Activated CD4-positive, alpha-beta T cell treated with anti-CD3 and anti-CD28 coated beads, Interleukin-2, amount 10 ng/mL, durations not matched to agents 24 days and 14 days (primary cell): ENCODE results near the gene PPHLN1. TPM values are rescaled to one million over a fixed set of nuclear protein-coding genes. Genes with fewer than 3 reads are reported as not detected.

ENCODE experiments used
- DNase-seq: peaks from one replicate; pipeline ENCODE4 v3.0.0; 2022
- H3K27ac Mint-ChIP-seq: one replicate; pipeline ENCODE4 v1.8.0; 2022; ENCODE audit warnings: mild to moderate bottlenecking, mixed read lengths
- H3K27me3 Mint-ChIP-seq: one replicate; pipeline ENCODE4 v1.8.0; 2022; ENCODE audit warnings: mixed read lengths
- H3K36me3 Mint-ChIP-seq: one replicate; pipeline ENCODE4 v1.8.0; 2022; ENCODE audit warnings: low read depth, mild to moderate bottlenecking, mixed read lengths
- H3K4me1 Mint-ChIP-seq: one replicate; pipeline ENCODE4 v1.8.0; 2021; ENCODE audit warnings: mixed read lengths
- H3K4me3 Mint-ChIP-seq: one replicate; pipeline ENCODE4 v1.8.0; 2022; ENCODE audit warnings: mild to moderate bottlenecking, moderate library complexity, mixed read lengths
- H3K9me3 Mint-ChIP-seq: one replicate; pipeline ENCODE4 v1.8.0; 2021; ENCODE audit warnings: mixed read lengths
- intact Hi-C: fragments of 100-400 bp; cut with micrococcal nuclease; formaldehyde crosslinking; loops from one replicate; pipeline ENCODE4 v1.15.1; 2023
- total RNA-seq: library from RNA; stranded (reverse); gene quantifications from 2 replicates; pipeline ENCODE4 v1.2.3, GENCODE V29; 2022

Gene PPHLN1
- total RNA-seq, 1 donor from 2014 or later: 92.3 TPM

GRCh38 chr12:42475106-42475505 lies 149.1 kb downstream of the PPHLN1 start:
- intact Hi-C loops: no loop called here
- no peak overlapping the region for H3K4me3 Mint-ChIP-seq
- peaks cover 25% of the 10 kb centered on the region for H3K27me3 Mint-ChIP-seq
- no peaks in the 10 kb centered on the region for H3K9me3 Mint-ChIP-seq
- H3K27ac Mint-ChIP-seq: no peak overlapping the region
- no peaks in the 10 kb centered on the region for H3K36me3 Mint-ChIP-seq
- H3K4me1 Mint-ChIP-seq: peaks cover 1% of the 10 kb centered on the region
- no peak for DNase-seq

- Mint-ChIP-seq H3K4me3 (no peak overlapping the region), H3K9me3 (no peaks in the 10 kb centered on the region), H3K36me3 (no peaks in the 10 kb centered on the region), H3K4me1 (peaks cover 1% of the 10 kb centered on the region), H3K27ac (no peak overlapping the region), H3K27me3 (peaks cover 46% of the 10 kb centered on the region)
- intact Hi-C loops: no loop called here
- no peak for DNase-seq
Observed at GRCh38 chr12:42477941-42478340, 152.0 kb downstream of the PPHLN1 start.

GRCh38 chr12:42481368-42481767 lies 155.4 kb downstream of the PPHLN1 start:
- H3K4me3 Mint-ChIP-seq: no peak overlapping the region
- H3K4me1 Mint-ChIP-seq: peaks cover 8% of the 10 kb centered on the region
- H3K27ac Mint-ChIP-seq: no peak overlapping the region
- H3K36me3 Mint-ChIP-seq: no peaks in the 10 kb centered on the region
- DNase-seq: no peak
- intact Hi-C loops: loop anchor here (10.0 kb wide), 1 partner anchor 337 kb away; the partner anchor contains the start of gene GXYLT1
- peaks cover 66% of the 10 kb centered on the region for H3K27me3 Mint-ChIP-seq
- H3K9me3 Mint-ChIP-seq: no peaks in the 10 kb centered on the region

GRCh38 chr12:42482041-42482747 lies 156.2 kb downstream of the PPHLN1 start:
- Mint-ChIP-seq H3K27me3 (peaks cover 72% of the 10 kb centered on the region), H3K27ac (no peak overlapping the region), H3K9me3 (no peaks in the 10 kb centered on the region), H3K4me1 (peaks cover 8% of the 10 kb centered on the region), H3K36me3 (no peaks in the 10 kb centered on the region), H3K4me3 (peak overlapping the region; percentile 81)
- intact Hi-C loops: loop anchor here (1.0 to 10.0 kb wide), 2 partner anchors 87 to 337 kb away; partner anchors contain the start of gene GXYLT1
- DNase-seq: no peak

GRCh38 chr12:42482748-42483520 lies 157.0 kb downstream of the PPHLN1 start:
- Mint-ChIP-seq H3K27me3 (peaks cover 76% of the 10 kb centered on the region), H3K36me3 (no peaks in the 10 kb centered on the region), H3K27ac (no peak overlapping the region), H3K4me3 (peak overlapping the region; percentile 81), H3K4me1 (peaks cover 8% of the 10 kb centered on the region), H3K9me3 (no peaks in the 10 kb centered on the region)
- peak; percentile 87 for DNase-seq
- intact Hi-C loops: loop anchor here (1.0 to 10.0 kb wide), 2 partner anchors 86 to 338 kb away; partner anchors contain the start of gene GXYLT1

- Mint-ChIP-seq H3K9me3 (no peaks in the 10 kb centered on the region), H3K27ac (no peak overlapping the region), H3K27me3 (peaks cover 76% of the 10 kb centered on the region), H3K4me1 (peaks cover 8% of the 10 kb centered on the region), H3K4me3 (peak overlapping the region; percentile 85), H3K36me3 (no peaks in the 10 kb centered on the region)
- intact Hi-C loops: loop anchor here (10.0 kb wide), 1 partner anchor 339 kb away; the partner anchor contains the start of gene GXYLT1
- peak; percentile 66 for DNase-seq
Observed at GRCh38 chr12:42483521-42483790, 157.5 kb downstream of the PPHLN1 start.

GRCh38 chr12:42484996-42485395 lies 159.0 kb downstream of the PPHLN1 start:
- Mint-ChIP-seq H3K27ac (no peak overlapping the region), H3K4me3 (no peak overlapping the region), H3K27me3 (peaks cover 67% of the 10 kb centered on the region), H3K4me1 (peaks cover 8% of the 10 kb centered on the region), H3K9me3 (no peaks in the 10 kb centered on the region), H3K36me3 (no peaks in the 10 kb centered on the region)
- intact Hi-C loops: loop anchor here (10.0 kb wide), 1 partner anchor 340 kb away; the partner anchor contains the start of gene GXYLT1
- DNase-seq: no peak

- intact Hi-C loops: loop anchor here (10.0 kb wide), 1 partner anchor 341 kb away; the partner anchor contains the start of gene GXYLT1
- Mint-ChIP-seq H3K4me3 (no peak overlapping the region), H3K27ac (no peak overlapping the region), H3K27me3 (peaks cover 62% of the 10 kb centered on the region), H3K36me3 (no peaks in the 10 kb centered on the region), H3K4me1 (peaks cover 8% of the 10 kb centered on the region), H3K9me3 (no peaks in the 10 kb centered on the region)
- no peak for DNase-seq
Observed at GRCh38 chr12:42485823-42486222, 159.9 kb downstream of the PPHLN1 start.

- H3K9me3 Mint-ChIP-seq: no peaks in the 10 kb centered on the region
- H3K4me3 Mint-ChIP-seq: no peak overlapping the region
- no peaks in the 10 kb centered on the region for H3K36me3 Mint-ChIP-seq
- no peak overlapping the region for H3K27ac Mint-ChIP-seq
- intact Hi-C loops: loop anchor here (10.0 kb wide), 1 partner anchor 342 kb away; the partner anchor contains the start of gene GXYLT1
- no peak for DNase-seq
- H3K4me1 Mint-ChIP-seq: peaks cover 8% of the 10 kb centered on the region
- H3K27me3 Mint-ChIP-seq: peaks cover 58% of the 10 kb centered on the region
Observed at GRCh38 chr12:42486407-42486806, 160.4 kb downstream of the PPHLN1 start.

- Mint-ChIP-seq H3K4me1 (no peaks in the 10 kb centered on the region), H3K36me3 (no peaks in the 10 kb centered on the region), H3K27ac (no peak overlapping the region), H3K4me3 (no peak overlapping the region), H3K27me3 (peaks cover 29% of the 10 kb centered on the region), H3K9me3 (no peaks in the 10 kb centered on the region)
- no peak for DNase-seq
- intact Hi-C loops: no loop called here
Observed at GRCh38 chr12:42490261-42490842, 164.4 kb downstream of the PPHLN1 start.

Other genes with a start within 250 kb of the PPHLN1 start
- 10.5 TPM in 2 replicates for gene GXYLT1, start 181.3 kb upstream of the PPHLN1 start, total RNA-seq
- 40.7 and 47.1 TPM in 2 replicates for gene YAF2, start 87.9 kb upstream of the PPHLN1 start, total RNA-seq
- gene ZCRB1, start 73 bp upstream of the PPHLN1 start, total RNA-seq: 55.8 and 62.0 TPM in 2 replicates